Thymus (tissue), 11 donors: ENCODE results near the gene ATP2B2. TPM values are rescaled to one million over a fixed set of nuclear protein-coding genes. Genes with fewer than 3 reads are reported as not detected.
"Not testable (repeated sequence)": the region's sequence is repeated elsewhere in the genome, so short reads cannot be mapped to it uniquely, and the experiment has no call there.

Experiments
- DNase-seq, 9 donors: peaks; one replicate each; pipeline ENCODE4 v3.0.0-alpha.2; 2013; ENCODE audit warnings: low spot score in 9 of 9, low read depth in 6 of 9, missing footprints in 1 of 9
- H3K27ac ChIP-seq, 2 donors: one replicate each; pipeline ENCODE4 v1.5.1; 2013; ENCODE audit warnings: control low read depth in 1 of 2, low read depth in 1 of 2, low read length in 1 of 2, mild to moderate bottlenecking in 1 of 2, moderate library complexity in 1 of 2
- H3K27me3 ChIP-seq, 2 donors: one replicate each; pipeline ENCODE4 v1.5.1; 2013; ENCODE audit warnings: low read length in 1 of 2; ENCODE audit not compliant: control insufficient read depth in 2 of 2, insufficient read depth in 1 of 2
- H3K36me3 ChIP-seq, 2 donors: one replicate each; pipeline ENCODE4 v1.5.1; 2013; ENCODE audit warnings: low read length in 1 of 2, mild to moderate bottlenecking in 1 of 2, moderate library complexity in 1 of 2; ENCODE audit not compliant: control insufficient read depth in 2 of 2, insufficient read depth in 2 of 2
- H3K4me1 ChIP-seq, 2 donors: one replicate each; pipeline ENCODE4 v1.5.1; 2013; ENCODE audit warnings: low read length in 2 of 2; ENCODE audit not compliant: control insufficient read depth in 2 of 2, insufficient read depth in 2 of 2
- H3K4me3 ChIP-seq, 2 donors: one replicate each; pipeline ENCODE4 v1.5.1; 2013; ENCODE audit warnings: low read length in 2 of 2, control low read depth in 1 of 2, mild to moderate bottlenecking in 1 of 2
- H3K9me3 ChIP-seq, 2 donors: one replicate each; pipeline ENCODE4 v1.5.1; 2013; ENCODE audit warnings: low read length in 1 of 2, mild to moderate bottlenecking in 1 of 2; ENCODE audit not compliant: control insufficient read depth in 2 of 2, insufficient read depth in 1 of 2
- WGBS: extraction: QIAGEN DNeasy Blood & Tissue Kit; methylation state at CpG from one replicate; pipeline ENCODE4 v1.1.7; 2013; 5-methylcytosine and 5-hydroxymethylcytosine counted together
- polyA plus RNA-seq: library from polyadenylated mRNA; stranded (reverse); fragments of 200-250 nt; gene quantifications from one replicate; pipeline ENCODE4 v1.2.3, GENCODE V29; 2013
- total RNA-seq: library from RNA; stranded (reverse); fragments of 120-200 nt; gene quantifications from one replicate; pipeline ENCODE4 v1.2.4, GENCODE V29; 2013
- donor health status: healthy.

The ATP2B2 gene
- total and polyA plus RNA-seq, 2 donors = 0.19 to 0.34 TPM

GRCh38 chr3:10299175-10299574 is 206.2 kb downstream of the ATP2B2 start:
- WGBS = 98% methylated on average over 2 of the region's 2 CpGs
- H3K9me3 ChIP-seq = no peaks in the 10 kb centered on the region
- DNase-seq = no peak
- no peak overlapping the region for H3K27ac ChIP-seq
- peaks cover 0 to 3% of the 10 kb centered on the region in 2 donors for H3K4me1 ChIP-seq
- no peaks in the 10 kb centered on the region for H3K27me3 ChIP-seq
- peaks cover 57 to 58% of the 10 kb centered on the region in 2 donors for H3K36me3 ChIP-seq
- no peak overlapping the region for H3K4me3 ChIP-seq

- not testable (repeated sequence) for H3K27ac ChIP-seq, H3K27me3 ChIP-seq, DNase-seq, H3K4me3 ChIP-seq, H3K9me3 ChIP-seq, H3K4me1 ChIP-seq
- WGBS = no CpG with 5 or more reads among the region's 1 CpG
- H3K36me3 ChIP-seq = peaks cover 46 to 49% of the 10 kb centered on the region in 2 donors
Observed at GRCh38 chr3:10298064-10298463, 207.3 kb downstream of the ATP2B2 start.

DNA sequence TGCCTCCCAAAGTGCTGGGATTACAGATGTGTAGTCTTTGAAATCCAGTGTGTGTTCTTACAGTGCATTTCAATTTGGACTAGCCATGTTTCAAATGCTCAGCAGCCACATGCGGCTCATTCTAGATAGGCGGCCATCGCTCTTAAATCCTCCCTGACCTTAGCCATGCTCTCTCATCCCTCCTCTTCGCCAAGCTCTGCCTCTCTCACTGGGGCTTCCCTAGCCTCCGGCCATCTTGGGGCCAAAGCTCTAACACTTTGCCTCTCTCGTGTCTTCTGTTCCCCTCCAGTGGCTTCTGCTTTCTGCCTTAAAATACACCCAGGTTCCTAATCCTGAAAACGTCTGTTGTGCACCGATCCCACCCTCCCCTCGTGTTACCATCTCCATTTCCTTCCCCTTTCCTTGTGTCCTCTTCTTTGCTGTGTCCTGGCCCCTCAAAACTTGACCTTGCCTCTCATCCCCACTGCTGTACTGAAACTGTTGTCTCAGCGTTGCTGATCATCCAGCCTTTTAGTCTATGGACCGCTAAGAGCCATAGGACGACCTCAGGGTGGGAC is 211.3 kb downstream of the ATP2B2 start:
- 88% methylated on average over 12 of the region's 12 CpGs for WGBS
- H3K36me3 ChIP-seq = peaks cover 12 to 29% of the 10 kb centered on the region in 2 donors
- H3K27me3 ChIP-seq = no peaks in the 10 kb centered on the region
- DNase-seq = no peak
- H3K9me3 ChIP-seq = no peaks in the 10 kb centered on the region
- H3K4me3 ChIP-seq = no peak overlapping the region
- H3K27ac ChIP-seq = no peak overlapping the region
- H3K4me1 ChIP-seq = peaks cover 0 to 17% of the 10 kb centered on the region in 2 donors

DNA sequence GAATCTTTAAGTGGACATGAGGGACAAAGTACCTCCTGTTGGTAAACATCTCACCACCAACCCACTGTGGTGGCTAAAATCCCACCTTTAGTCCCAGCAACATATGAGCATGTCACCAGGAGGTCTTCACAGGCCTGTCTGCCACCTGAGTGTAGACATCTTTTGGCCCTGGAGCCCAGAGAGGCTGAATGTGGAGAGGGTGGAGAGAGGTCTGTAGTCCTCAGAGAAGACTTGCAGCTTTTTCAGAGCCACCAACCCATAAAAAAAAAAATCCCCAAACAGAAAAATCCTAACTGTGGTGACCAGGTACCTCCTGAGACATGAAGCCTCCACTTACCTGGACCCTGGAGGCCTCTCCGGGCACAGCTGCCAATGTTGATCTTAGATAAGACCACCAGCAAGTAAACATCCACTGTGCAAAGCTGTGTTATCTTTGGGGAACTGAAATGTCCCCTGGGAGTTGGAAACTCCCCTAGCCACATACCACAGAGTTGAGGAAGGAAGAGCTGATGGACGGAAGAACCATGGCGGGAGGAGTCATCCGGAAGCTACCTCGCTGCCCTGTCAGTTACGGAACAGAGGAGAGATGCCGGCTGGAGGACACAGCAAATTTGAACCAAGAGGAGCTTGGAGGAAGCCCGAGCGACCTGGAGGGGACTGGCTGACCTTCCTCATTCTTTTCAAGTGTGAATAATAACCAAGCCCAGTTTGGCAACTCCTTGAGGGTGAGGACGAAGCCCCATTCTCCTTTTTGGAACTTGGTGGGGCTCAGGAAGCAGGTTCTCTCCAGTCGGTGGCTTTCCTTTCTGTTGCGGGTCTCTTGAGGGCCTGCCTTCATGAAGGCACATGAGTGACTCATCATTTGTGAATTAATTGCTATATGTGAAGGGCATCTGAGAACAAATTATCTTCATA is 212.6 kb downstream of the ATP2B2 start, which contains the start of gene GHRL:
Gene GHRL, minus strand, starts transcription at position 443 of the 915 bp plus-strand sequence. CDS start 2,767 bp downstream, outside the sequence.
- Histone ChIP-seq H3K27me3 (no peaks in the 10 kb centered on the region), H3K4me3 (no peak within 1 kb of the TSS), H3K4me1 (peaks cover 0 to 17% of the 10 kb centered on the region in 2 donors), H3K36me3 (peaks cover 18 to 37% of the 10 kb centered on the region in 2 donors), H3K9me3 (no peaks in the 10 kb centered on the region), H3K27ac (no peak within 1 kb of the TSS)
- peak in 1 of 9 donors; percentile 36 for DNase-seq
- 30% methylated on average over 12 of the region's 12 CpGs for WGBS

DNA sequence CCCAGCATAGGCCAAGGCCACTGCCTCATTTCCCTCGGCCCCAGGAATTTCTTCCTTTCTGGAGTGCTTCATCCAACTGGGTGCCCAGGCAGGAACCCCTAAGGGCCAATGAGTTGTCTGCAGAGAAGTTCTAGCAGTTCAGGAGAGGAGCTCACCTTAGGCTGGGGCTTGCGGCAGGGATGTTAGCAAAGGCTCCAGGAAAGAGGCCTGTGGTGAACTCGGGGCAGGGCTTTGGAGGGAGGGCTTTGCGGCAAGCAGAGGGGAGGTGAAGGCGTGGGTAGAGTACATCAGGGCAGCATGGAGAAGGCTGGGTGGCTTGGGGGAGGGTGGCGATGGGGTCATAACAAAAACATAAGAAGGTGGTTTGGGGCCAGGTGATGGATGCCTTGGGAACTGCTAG is 213.7 kb downstream of the ATP2B2 start:
- Histone ChIP-seq H3K4me1 (peaks cover 0 to 17% of the 10 kb centered on the region in 2 donors), H3K36me3 (peaks cover 24 to 46% of the 10 kb centered on the region in 2 donors), H3K9me3 (no peaks in the 10 kb centered on the region), H3K27ac (no peak overlapping the region), H3K27me3 (no peaks in the 10 kb centered on the region), H3K4me3 (no peak overlapping the region)
- DNase-seq = no peak
- 90% methylated on average over 6 of the region's 6 CpGs for WGBS

- 96% methylated on average over 18 of the region's 18 CpGs for WGBS
- Histone ChIP-seq H3K9me3 (no peaks in the 10 kb centered on the region), H3K4me3 (no peak overlapping the region), H3K4me1 (peaks cover 0 to 21% of the 10 kb centered on the region in 2 donors), H3K27ac (no peak overlapping the region), H3K36me3 (peaks cover 28 to 53% of the 10 kb centered on the region in 2 donors), H3K27me3 (no peaks in the 10 kb centered on the region)
- no peak for DNase-seq
Observed at GRCh38 chr3:10290481-10291176, 214.8 kb downstream of the ATP2B2 start.

DNA sequence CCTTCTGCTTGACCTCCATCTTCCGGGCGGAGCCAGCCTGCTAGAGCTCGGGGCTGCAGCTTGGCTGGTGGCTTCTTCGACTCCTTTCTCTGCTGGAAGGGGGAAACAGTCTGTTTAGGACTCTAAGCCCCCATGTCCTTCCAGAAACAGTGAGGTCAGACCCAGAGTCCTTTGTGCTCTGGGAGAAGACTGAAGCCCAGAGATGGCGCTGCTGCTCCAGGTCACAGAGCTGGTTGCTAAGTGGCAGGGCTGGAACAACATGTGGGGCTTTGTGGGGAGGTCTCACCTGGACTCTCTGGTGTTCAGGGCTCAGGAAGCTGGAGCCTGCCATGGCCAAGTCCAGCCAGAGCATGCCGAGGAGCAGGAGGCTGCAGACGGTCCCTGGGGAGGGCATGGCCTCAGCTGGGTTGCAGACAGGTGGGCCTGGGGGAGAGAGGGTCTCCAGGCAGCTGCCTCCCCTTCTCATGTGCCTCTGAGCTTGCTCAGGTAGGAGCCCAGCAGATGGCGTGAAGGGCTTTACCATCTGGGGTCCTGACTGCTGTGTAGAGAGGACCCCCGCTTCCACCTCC is 215.5 kb downstream of the ATP2B2 start:
- Histone ChIP-seq H3K27ac (no peak overlapping the region), H3K9me3 (no peaks in the 10 kb centered on the region), H3K36me3 (peaks cover 29 to 59% of the 10 kb centered on the region in 2 donors), H3K27me3 (no peaks in the 10 kb centered on the region), H3K4me3 (no peak overlapping the region), H3K4me1 (peaks cover 0 to 21% of the 10 kb centered on the region in 2 donors)
- 98% methylated on average over 9 of the region's 9 CpGs for WGBS
- DNase-seq = no peak

GRCh38 chr3:10289077-10289476 is 216.3 kb downstream of the ATP2B2 start:
- Histone ChIP-seq H3K27ac (no peak overlapping the region), H3K4me1 (peaks cover 0 to 25% of the 10 kb centered on the region in 2 donors), H3K9me3 (no peaks in the 10 kb centered on the region), H3K4me3 (no peak overlapping the region), H3K36me3 (peaks cover 29 to 64% of the 10 kb centered on the region in 2 donors), H3K27me3 (no peaks in the 10 kb centered on the region)
- WGBS = 96% methylated on average over 9 of the region's 9 CpGs
- no peak for DNase-seq
